HepG2 (cell line): ENCODE results near the gene TMEM114. TPM values are rescaled to one million over a fixed set of nuclear protein-coding genes. Genes with fewer than 3 reads are reported as not detected.

Experiments used
- ATAC-seq: fragments of 200-7000 bp; cut with Tn5 transposase; 3 replicates; pipeline ENCODE4 v1.9.1; 2020; ENCODE audit warnings: mild to moderate bottlenecking, moderate library complexity
- BruUV-seq: library from RNA; stranded (reverse); fragments of 400-500 nt; replicated peaks from 2 replicates; lab custom pipeline; 2021; lab: Mats Ljungman, UMichigan
- CTCF ChIA-PET: fragments of 300-600 bp; formaldehyde crosslinking; extraction: SDS; loops from one replicate; lab custom pipeline; 2021; ENCODE audit warnings: low total read pairs, inconsistent platforms, low intra/inter-chr PET ratio; lab: Yijun Ruan, JAX
- POLR2A ChIA-PET: fragments of 350-600 bp; sonication (Branson Sonifier 250); formaldehyde crosslinking; loops from one replicate; lab custom pipeline; 2020; ENCODE audit warnings: antibody characterized with exemption, inconsistent platforms; lab: Yijun Ruan, JAX
- DNase-seq: peaks from one replicate; pipeline ENCODE4 v3.0.0-alpha.2; 2015; ENCODE audit warnings: low spot score
- FAIRE-seq: peaks from 3 replicates; lab custom pipeline; 2011; peaks lifted over from hg19 to GRCh38; lab: Jason Lieb, UNC
- H2AFZ ChIP-seq: one replicate; pipeline ENCODE4 v1.6.1; 2011; ENCODE audit warnings: low read length, inconsistent platforms
- H3K27ac ChIP-seq: fragments of 300-600 bp; 3 replicates; pipeline ENCODE4 v1.8.0; 2011; ENCODE audit warnings: mixed run types, mild to moderate bottlenecking, mixed read lengths, low read length, inconsistent platforms; ENCODE audit not compliant: insufficient read depth; ENCODE audit errors: extremely low read length
- H3K27me3 ChIP-seq, 2 experiments: fragments of 200-600 bp in 1 of 2; 2 replicates in 1 of 2; 3 replicates in 1 of 2; pipeline versions ENCODE4 v1.6.0 to v1.8.0; 2011; ENCODE audit warnings: low read length in 2 of 2, mild to moderate bottlenecking in 2 of 2, moderate library complexity in 2 of 2, inconsistent platforms in 1 of 2; ENCODE audit not compliant: insufficient read depth in 2 of 2, control insufficient read depth in 1 of 2
- H3K36me3 ChIP-seq, 2 experiments: fragments of 200-600 bp in 1 of 2; replicated peaks in 1 of 2; 2 replicates in 1 of 2; 3 replicates in 1 of 2; pipeline versions ENCODE4 v1.5.1 to v1.8.0; 2011; ENCODE audit warnings: low read length in 2 of 2, inconsistent platforms in 1 of 2; ENCODE audit not compliant: insufficient read depth in 2 of 2, control insufficient read depth in 1 of 2
- H3K4me1 ChIP-seq: 2 replicates; pipeline ENCODE4 v1.5.1; 2012; ENCODE audit warnings: low read length, inconsistent platforms; ENCODE audit not compliant: insufficient read depth
- H3K4me2 ChIP-seq: 2 replicates; pipeline ENCODE4 v1.6.0; 2011; ENCODE audit warnings: low read depth, low read length, inconsistent platforms
- H3K4me3 ChIP-seq, 3 experiments: fragments of 200-600 bp in 1 of 3; sonication (generic), shearing (Covaris generic) in 1 of 3; replicated peaks in 1 of 3; 2 replicates each; pipeline ENCODE4 v1.5.1; 2011 to 2016; ENCODE audit warnings: low read length in 3 of 3, inconsistent platforms in 2 of 3, low read depth in 2 of 3, mild to moderate bottlenecking in 2 of 3, control low read depth in 1 of 3, mixed read lengths in 1 of 3; ENCODE audit not compliant: insufficient read depth in 1 of 3
- H3K79me2 ChIP-seq: one replicate; pipeline ENCODE4 v1.6.1; 2011; ENCODE audit warnings: low read length, inconsistent platforms; ENCODE audit not compliant: insufficient read depth
- H3K9ac ChIP-seq: 2 replicates; pipeline ENCODE4 v1.6.0; 2011; ENCODE audit warnings: mild to moderate bottlenecking, low read depth, low read length, inconsistent platforms; ENCODE audit not compliant: insufficient read depth
- H3K9me3 ChIP-seq: 2 replicates; pipeline ENCODE4 v1.5.1; 2012; ENCODE audit warnings: mild to moderate bottlenecking, low read length
- H4K20me1 ChIP-seq: 2 replicates; pipeline ENCODE4 v1.6.0; 2011; ENCODE audit warnings: inconsistent platforms, mild to moderate bottlenecking, low read length, moderate library complexity; ENCODE audit not compliant: insufficient read depth
- ADNP ChIP-seq: sonication (generic); formaldehyde crosslinking; IDR thresholded peaks from 2 replicates; pipeline ENCODE4 v1.4.0; 2020; ENCODE audit warnings: missing genetic modification reagents
- AGO2 ChIP-seq: fragments of 200-400 bp; formaldehyde crosslinking; optimal IDR thresholded peaks from 2 replicates; pipeline ENCODE3; 2017; ENCODE audit warnings: mild to moderate bottlenecking, low read depth, low read length, moderate library complexity
- ATF1 ChIP-seq: IDR thresholded peaks from 2 replicates; pipeline ENCODE4 v1.6.1; 2016; ENCODE audit warnings: mild to moderate bottlenecking, control low read depth
- KLF9 ChIP-seq: IDR thresholded peaks from 2 replicates; pipeline ENCODE4 v1.6.1; 2016; ENCODE audit warnings: low read depth
- MEIS2 ChIP-seq: sonication (generic); formaldehyde crosslinking; IDR thresholded peaks from 2 replicates; pipeline ENCODE4 v1.9.0; 2021; ENCODE audit warnings: mild to moderate bottlenecking, missing genetic modification reagents
- NCOR1 ChIP-seq: fragments of 200-600 bp; sonication (generic); IDR thresholded peaks from 2 replicates; pipeline ENCODE4 v1.7.0; 2017; ENCODE audit warnings: antibody characterized with exemption, low read length, borderline replicate concordance
- SP1 ChIP-seq, 2 experiments: fragments of 450-650 bp in 1 of 2; sonication (generic) in 1 of 2; formaldehyde crosslinking in 1 of 2; IDR thresholded peaks; 2 replicates each; pipeline versions ENCODE4 v1.4.0 to v1.6.1; 2016 to 2020; ENCODE audit warnings: missing genetic modification reagents in 1 of 2
- XBP1 ChIP-seq: sonication (generic); formaldehyde crosslinking; IDR thresholded peaks from 2 replicates; pipeline ENCODE4 v1.5.0; 2020; ENCODE audit warnings: missing genetic modification reagents
- WGBS: methylation state at CpG from one replicate; pipeline ENCODE4 v1.1.6; 2017; ENCODE audit warnings: low lambda C conversion rate; 5-methylcytosine and 5-hydroxymethylcytosine counted together
- in situ Hi-C: cut with HindIII; loops from 2 replicates; pipeline ENCODE4 v1.10.0; 2017; ENCODE audit warnings: low pct_unique_long_range_greater_than_20kb; ENCODE audit not compliant: extremely low pct_ligation_motif_present
- intact Hi-C: fragments of 100-400 bp; cut with micrococcal nuclease; formaldehyde crosslinking; loops from one replicate; pipeline ENCODE4 v1.10.0; 2022; ENCODE audit not compliant: unreplicated experiment
- polyA plus RNA-seq, 8 experiments: library from polyadenylated mRNA; depleted of rRNA in 3 of 8; stranded (reverse) in 7 of 8; unstranded in 1 of 8; fragments of >200 nt; fragmentation: Illumina TruSeq in 4 of 8; extraction: Trizol in 4 of 8; gene quantifications; 2 replicates each; pipeline versions ENCODE4 v1.2.1 to v1.2.3, GENCODE V29; 2011 to 2016; ENCODE audit warnings: low read depth in 4 of 8, missing spikeins in 1 of 8, mixed read lengths in 1 of 8; ENCODE audit not compliant: insufficient read depth in 1 of 8
- total RNA-seq, 5 experiments: library from RNA; depleted of rRNA; stranded (reverse); fragments of >200 nt; fragmentation: Illumina TruSeq; extraction: Trizol; gene quantifications; 2 replicates each; pipeline ENCODE4 v1.2.3, GENCODE V29; 2016; ENCODE audit warnings: low read depth in 1 of 5
- TF ChIP-seq, protein P1 (sequence below): sonication (generic); formaldehyde crosslinking; IDR thresholded peaks from 2 replicates; pipeline ENCODE4 v1.5.1; 2020; ENCODE audit warnings: mild to moderate bottlenecking, missing genetic modification reagents, borderline replicate concordance
- TF ChIP-seq, protein P2 (sequence below): IDR thresholded peaks from 2 replicates; pipeline ENCODE4 v1.6.1; 2018; ENCODE audit warnings: missing genetic modification reagents, mild to moderate bottlenecking, missing compliant biosample characterization
- TF ChIP-seq, protein P3 (sequence below): sonication (generic); formaldehyde crosslinking; IDR thresholded peaks from 2 replicates; pipeline ENCODE4 v1.5.0; 2020; ENCODE audit warnings: missing genetic modification reagents
- TF ChIP-seq, protein P4 (sequence below): sonication (generic); formaldehyde crosslinking; IDR thresholded peaks from 2 replicates; pipeline ENCODE4 v1.5.0; 2020; ENCODE audit warnings: mild to moderate bottlenecking, missing genetic modification reagents

The TMEM114 gene
- total and polyA plus RNA-seq, 2 of the 13 experiments (the other 11 are each of a cell fraction or from before 2014, with no cell fraction given) = not detected

DNA sequence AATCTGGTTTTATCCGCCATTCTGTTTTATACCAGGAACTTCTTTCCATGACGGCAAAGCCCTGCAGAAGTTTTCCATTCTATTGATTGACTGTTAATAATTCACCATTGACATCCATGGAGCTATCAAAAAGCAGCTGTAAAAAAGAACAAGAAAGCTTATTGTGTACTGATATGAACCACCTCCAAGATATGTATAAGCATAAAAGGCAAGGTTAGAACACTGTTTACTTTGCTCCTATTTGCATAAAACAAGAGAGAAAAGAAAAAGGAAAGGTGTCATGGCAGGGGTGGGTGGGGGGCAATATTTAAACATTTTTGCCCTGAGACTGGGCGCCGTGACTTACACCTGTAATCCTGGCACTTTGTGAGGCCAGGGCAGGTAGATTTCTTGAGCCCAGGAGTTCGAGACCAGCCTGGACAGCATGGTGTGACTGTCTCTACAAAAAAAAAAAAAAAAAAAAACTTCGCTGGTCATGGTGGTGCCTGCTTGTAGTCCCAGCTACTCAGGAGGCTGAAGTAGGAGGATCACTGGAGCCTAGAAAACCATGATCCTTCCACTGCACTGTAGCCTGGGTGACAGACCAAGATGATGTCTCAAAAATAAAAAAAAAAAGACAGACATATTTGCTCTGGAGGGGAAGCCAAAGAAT lies 52.5 kb downstream of the TMEM114 start (continued):
- TF ChIP-seq, protein P1, sequence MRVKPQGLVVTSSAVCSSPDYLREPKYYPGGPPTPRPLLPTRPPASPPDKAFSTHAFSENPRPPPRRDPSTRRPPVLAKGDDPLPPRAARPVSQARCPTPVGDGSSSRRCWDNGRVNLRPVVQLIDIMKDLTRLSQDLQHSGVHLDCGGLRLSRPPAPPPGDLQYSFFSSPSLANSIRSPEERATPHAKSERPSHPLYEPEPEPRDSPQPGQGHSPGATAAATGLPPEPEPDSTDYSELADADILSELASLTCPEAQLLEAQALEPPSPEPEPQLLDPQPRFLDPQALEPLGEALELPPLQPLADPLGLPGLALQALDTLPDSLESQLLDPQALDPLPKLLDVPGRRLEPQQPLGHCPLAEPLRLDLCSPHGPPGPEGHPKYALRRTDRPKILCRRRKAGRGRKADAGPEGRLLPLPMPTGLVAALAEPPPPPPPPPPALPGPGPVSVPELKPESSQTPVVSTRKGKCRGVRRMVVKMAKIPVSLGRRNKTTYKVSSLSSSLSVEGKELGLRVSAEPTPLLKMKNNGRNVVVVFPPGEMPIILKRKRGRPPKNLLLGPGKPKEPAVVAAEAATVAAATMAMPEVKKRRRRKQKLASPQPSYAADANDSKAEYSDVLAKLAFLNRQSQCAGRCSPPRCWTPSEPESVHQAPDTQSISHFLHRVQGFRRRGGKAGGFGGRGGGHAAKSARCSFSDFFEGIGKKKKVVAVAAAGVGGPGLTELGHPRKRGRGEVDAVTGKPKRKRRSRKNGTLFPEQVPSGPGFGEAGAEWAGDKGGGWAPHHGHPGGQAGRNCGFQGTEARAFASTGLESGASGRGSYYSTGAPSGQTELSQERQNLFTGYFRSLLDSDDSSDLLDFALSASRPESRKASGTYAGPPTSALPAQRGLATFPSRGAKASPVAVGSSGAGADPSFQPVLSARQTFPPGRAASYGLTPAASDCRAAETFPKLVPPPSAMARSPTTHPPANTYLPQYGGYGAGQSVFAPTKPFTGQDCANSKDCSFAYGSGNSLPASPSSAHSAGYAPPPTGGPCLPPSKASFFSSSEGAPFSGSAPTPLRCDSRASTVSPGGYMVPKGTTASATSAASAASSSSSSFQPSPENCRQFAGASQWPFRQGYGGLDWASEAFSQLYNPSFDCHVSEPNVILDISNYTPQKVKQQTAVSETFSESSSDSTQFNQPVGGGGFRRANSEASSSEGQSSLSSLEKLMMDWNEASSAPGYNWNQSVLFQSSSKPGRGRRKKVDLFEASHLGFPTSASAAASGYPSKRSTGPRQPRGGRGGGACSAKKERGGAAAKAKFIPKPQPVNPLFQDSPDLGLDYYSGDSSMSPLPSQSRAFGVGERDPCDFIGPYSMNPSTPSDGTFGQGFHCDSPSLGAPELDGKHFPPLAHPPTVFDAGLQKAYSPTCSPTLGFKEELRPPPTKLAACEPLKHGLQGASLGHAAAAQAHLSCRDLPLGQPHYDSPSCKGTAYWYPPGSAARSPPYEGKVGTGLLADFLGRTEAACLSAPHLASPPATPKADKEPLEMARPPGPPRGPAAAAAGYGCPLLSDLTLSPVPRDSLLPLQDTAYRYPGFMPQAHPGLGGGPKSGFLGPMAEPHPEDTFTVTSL (CRISPR knock-in tag) = peak; percentile 71; the same call in 1 of the 2 replicates
- TF ChIP-seq, protein P2, sequence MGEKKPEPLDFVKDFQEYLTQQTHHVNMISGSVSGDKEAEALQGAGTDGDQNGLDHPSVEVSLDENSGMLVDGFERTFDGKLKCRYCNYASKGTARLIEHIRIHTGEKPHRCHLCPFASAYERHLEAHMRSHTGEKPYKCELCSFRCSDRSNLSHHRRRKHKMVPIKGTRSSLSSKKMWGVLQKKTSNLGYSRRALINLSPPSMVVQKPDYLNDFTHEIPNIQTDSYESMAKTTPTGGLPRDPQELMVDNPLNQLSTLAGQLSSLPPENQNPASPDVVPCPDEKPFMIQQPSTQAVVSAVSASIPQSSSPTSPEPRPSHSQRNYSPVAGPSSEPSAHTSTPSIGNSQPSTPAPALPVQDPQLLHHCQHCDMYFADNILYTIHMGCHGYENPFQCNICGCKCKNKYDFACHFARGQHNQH (CRISPR knock-in tag) = peak; percentile 39
- TF ChIP-seq NCOR1 (peak; percentile 86; the same call in 1 of the 2 replicates), ADNP (peak; percentile 57; the same call in 1 of the 2 replicates)

DNA sequence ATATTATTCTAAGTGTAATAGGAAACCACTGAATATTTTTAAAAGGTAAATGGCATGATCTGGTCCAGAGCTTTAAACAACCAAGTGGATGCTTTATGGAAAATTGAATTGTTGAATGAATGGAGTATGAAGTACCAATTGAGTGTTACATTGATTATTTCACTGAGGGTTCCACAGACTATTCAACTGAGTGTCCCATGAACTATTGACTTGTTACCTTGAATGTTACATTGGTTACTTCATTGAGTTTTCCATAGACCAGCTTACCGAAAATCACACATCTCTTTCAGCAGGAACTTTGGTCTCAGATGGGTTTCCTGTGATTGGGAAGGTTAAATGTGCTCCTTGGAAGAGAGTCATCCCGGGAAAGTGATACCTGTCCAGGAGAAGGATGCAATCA lies 56.8 kb downstream of the TMEM114 start:
- H3K9ac ChIP-seq = no peak overlapping the region
- H3K27ac ChIP-seq = no peak overlapping the region
- POLR2A ChIA-PET = no interaction called here
- no peak for FAIRE-seq
- in situ Hi-C loops (no loop called here), intact Hi-C loops (no loop called here)
- H4K20me1 ChIP-seq = no peaks in the 10 kb centered on the region
- peaks cover 20% of the 10 kb centered on the region for H3K4me1 ChIP-seq
- H3K79me2 ChIP-seq = no peaks in the 10 kb centered on the region
- no peak overlapping the region for H3K4me3 ChIP-seq
- DNase-seq = no peak
- WGBS = 7% methylated on average over 2 of the region's 2 CpGs
- no peak overlapping the region for H3K4me2 ChIP-seq
- no peaks in the 10 kb centered on the region for H3K9me3 ChIP-seq
- H3K27me3 ChIP-seq = peaks cover 3 to 39% of the 10 kb centered on the region in 2 experiments; a peak in 4 of 5 replicates
- CTCF ChIA-PET = no interaction called here
- ATAC-seq = no peak
- H2AFZ ChIP-seq = no peak overlapping the region
- BruUV-seq = no TSS peak
- no peaks in the 10 kb centered on the region for H3K36me3 ChIP-seq
- TF ChIP-seq, protein P3, sequence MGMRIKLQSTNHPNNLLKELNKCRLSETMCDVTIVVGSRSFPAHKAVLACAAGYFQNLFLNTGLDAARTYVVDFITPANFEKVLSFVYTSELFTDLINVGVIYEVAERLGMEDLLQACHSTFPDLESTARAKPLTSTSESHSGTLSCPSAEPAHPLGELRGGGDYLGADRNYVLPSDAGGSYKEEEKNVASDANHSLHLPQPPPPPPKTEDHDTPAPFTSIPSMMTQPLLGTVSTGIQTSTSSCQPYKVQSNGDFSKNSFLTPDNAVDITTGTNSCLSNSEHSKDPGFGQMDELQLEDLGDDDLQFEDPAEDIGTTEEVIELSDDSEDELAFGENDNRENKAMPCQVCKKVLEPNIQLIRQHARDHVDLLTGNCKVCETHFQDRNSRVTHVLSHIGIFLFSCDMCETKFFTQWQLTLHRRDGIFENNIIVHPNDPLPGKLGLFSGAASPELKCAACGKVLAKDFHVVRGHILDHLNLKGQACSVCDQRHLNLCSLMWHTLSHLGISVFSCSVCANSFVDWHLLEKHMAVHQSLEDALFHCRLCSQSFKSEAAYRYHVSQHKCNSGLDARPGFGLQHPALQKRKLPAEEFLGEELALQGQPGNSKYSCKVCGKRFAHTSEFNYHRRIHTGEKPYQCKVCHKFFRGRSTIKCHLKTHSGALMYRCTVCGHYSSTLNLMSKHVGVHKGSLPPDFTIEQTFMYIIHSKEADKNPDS (CRISPR knock-in tag) = no peak
- TF ChIP-seq ATF1 (CRISPR knock-in tag) = no peak
- TF ChIP-seq, protein P4, sequence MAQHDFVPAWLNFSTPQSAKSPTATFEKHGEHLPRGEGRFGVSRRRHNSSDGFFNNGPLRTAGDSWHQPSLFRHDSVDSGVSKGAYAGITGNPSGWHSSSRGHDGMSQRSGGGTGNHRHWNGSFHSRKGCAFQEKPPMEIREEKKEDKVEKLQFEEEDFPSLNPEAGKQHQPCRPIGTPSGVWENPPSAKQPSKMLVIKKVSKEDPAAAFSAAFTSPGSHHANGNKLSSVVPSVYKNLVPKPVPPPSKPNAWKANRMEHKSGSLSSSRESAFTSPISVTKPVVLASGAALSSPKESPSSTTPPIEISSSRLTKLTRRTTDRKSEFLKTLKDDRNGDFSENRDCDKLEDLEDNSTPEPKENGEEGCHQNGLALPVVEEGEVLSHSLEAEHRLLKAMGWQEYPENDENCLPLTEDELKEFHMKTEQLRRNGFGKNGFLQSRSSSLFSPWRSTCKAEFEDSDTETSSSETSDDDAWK (CRISPR knock-in tag) = no peak
- TF ChIP-seq SP1 (IDR thresholded peaks at IDR 0.05) = no peak
- no peak for TF ChIP-seq SP1 (CRISPR knock-in tag; IDR thresholded peaks at IDR 0.05)
- TF ChIP-seq MEIS2 = no peak
- no peak for TF ChIP-seq AGO2
- TF ChIP-seq XBP1 (CRISPR knock-in tag) = 0 out of 2 replicates have a peak, but pooled peaks have one; percentile 31
- TF ChIP-seq KLF9 = no peak
